ENCODE results near the gene NUP210L. TPM values are rescaled to one million over a fixed set of nuclear protein-coding genes. Genes with fewer than 3 reads are reported as not detected.

NUP210L gene
- polyA plus RNA-seq, 6 donors from 2014 or later = not detected

DNA sequence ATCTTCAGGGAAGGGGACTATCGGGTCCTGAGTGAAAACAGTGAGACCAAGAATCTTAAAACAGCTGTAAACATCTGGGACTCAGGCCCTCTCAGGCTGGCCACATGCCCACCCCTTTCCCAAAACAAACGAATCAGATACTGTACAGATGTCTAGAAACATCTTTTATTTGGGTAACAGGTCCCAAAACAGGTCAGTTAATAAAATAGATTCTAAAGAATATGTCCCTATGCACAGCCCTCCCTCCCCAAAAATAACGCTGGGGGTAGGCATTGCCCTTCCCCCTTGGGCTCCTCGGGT, 196.0 kb downstream of the NUP210L start:
- Mint-ChIP-seq H3K4me1 (peaks cover 56 to 78% (median 70%) of the 10 kb centered on the region in 3 donors), H3K36me3 (peaks cover 0 to 6% of the 10 kb centered on the region in 2 donors), H3K4me3 (peak overlapping the region; percentile 85 to 100 (median 99)), H3K9me3 (no peaks in the 10 kb centered on the region), H3K27ac (peak overlapping the region in 5 of 6 donors; percentile 93 to 99 (median 97)), H3K27me3 (no peaks in the 10 kb centered on the region)
- no peak for DNase-seq
- ATAC-seq (ENCODE audit: low read depth in 2 of 2) = no peak

DNA sequence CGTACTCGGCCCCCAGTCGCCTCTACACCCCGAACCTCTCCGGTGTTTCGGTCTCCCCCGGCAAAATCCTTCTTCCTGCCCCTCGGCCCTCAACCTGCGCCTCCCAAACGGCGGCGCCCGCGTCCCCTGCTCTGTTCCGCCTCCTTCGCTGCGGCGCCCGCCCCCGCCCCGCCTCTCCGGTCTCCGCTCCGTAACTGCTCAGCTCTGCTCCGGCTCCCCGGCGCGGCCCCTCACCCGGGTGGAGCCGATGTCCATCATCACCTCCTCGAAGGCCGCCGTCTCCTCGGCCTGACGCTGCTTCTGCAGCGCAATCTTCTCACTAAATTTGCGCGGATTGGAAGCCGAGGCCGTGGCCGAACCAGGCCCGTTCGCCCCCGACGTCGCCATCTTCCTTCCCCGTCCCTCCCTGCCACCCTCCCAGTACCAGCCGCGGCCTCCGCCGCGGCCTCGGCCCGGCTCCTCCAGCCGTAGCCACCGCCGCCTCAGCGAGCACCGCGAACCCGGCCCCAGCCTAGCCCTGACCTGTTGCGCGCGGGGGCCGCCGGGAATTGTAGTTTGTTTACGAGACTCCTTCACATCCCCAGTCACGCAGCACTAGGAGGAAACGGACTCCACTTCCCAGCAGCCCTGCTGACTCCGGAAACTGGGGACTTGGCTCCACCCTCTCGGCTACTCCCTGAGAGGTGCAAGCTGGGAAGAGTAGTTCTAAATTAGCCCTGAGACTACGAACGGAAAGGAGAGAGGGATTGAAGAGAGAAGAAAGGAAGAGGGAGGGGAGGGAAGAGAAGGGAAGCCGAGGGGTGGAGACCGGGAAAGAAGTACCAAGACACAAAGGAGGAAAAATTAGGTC, 196.5 kb downstream of the NUP210L start, which contains the start of gene CRTC2:
TSS of gene CRTC2 (minus strand) at position 502 of the 850 bp plus-strand sequence. CDS start at position 387, 115 bp downstream.
- DNase-seq (peak; percentile 98), ATAC-seq (ENCODE audit: low read depth in 2 of 2) (peak; percentile 86 to 87)
- H3K36me3 Mint-ChIP-seq = peaks cover 0 to 7% of the 10 kb centered on the region in 2 donors
- H3K27me3 Mint-ChIP-seq = no peaks in the 10 kb centered on the region
- no peaks in the 10 kb centered on the region for H3K9me3 Mint-ChIP-seq
- H3K4me1 Mint-ChIP-seq = peaks cover 53 to 77% (median 69%) of the 10 kb centered on the region in 3 donors
- peak within 1 kb of the TSS; percentile 93 to 99 (median 98) for H3K27ac Mint-ChIP-seq
- H3K4me3 Mint-ChIP-seq = peak within 1 kb of the TSS; percentile 85 to 100 (median 99)

DNA sequence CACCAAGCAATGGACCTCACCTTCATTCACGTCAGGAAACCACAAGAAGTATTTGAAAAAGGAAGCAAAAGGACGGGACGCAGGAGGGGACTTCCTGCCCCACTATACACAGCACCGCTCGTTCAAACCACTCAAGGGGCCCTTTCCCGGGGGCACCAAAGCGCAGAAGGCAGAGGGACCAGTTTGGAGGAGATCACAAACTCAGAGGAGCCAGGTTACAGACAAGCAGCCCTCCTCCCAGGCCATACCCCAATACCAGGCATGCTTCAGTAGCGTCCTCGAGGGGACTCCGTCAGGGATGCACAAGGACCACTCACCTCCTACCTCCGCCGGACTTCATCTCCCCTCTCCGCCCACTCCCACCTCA, 197.1 kb downstream of the NUP210L start:
- Mint-ChIP-seq H3K27me3 (no peaks in the 10 kb centered on the region), H3K36me3 (peaks cover 0 to 7% of the 10 kb centered on the region in 2 donors), H3K27ac (peak overlapping the region; percentile 93 to 99 (median 98)), H3K4me1 (peaks cover 52 to 76% (median 68%) of the 10 kb centered on the region in 3 donors), H3K9me3 (no peaks in the 10 kb centered on the region), H3K4me3 (peak overlapping the region; percentile 85 to 100 (median 99))
- ATAC-seq (ENCODE audit: low read depth in 2 of 2) = peak; percentile 39 to 44
- DNase-seq = peak; percentile 69

DNA sequence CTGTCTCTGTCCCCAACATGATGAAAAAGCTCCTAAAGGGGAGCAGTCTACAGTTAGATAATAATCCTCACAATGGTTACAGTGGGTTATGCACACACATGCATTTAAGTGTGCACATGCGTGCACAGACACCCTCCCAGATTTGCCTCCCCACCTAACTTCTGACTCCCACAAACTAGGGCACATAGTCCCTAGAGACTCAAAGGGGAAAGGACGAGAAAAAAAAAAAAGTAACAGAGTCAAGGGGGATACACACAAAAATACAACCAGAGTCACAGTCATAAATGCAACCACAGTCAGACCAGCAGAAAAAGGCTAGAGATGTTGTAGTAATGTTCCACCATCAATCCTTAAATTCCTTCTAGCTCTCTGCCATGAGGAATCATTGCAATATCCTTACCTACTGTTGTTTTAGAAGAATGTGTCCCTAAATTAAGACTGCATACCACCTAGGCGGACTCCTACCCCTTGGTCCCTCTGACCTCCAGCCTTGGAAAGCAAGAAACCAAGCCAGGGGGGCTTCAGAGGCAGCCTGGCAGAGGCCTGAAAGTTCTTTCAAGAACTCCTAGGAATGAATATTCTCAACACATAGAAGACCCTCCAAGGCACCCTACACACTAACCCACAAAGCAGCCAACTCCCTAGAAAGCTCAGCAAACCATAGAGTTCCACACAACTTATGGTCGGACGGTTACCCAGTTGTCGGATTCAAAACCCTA, 197.7 kb downstream of the NUP210L start:
- DNase-seq (no peak), ATAC-seq (ENCODE audit: low read depth in 2 of 2) (no peak)
- Mint-ChIP-seq H3K27ac (peak overlapping the region; percentile 93 to 99 (median 98)), H3K4me1 (peaks cover 50 to 70% (median 67%) of the 10 kb centered on the region in 3 donors), H3K4me3 (peak overlapping the region; percentile 85 to 100 (median 99)), H3K27me3 (no peaks in the 10 kb centered on the region), H3K36me3 (peaks cover 0 to 11% of the 10 kb centered on the region in 2 donors), H3K9me3 (no peaks in the 10 kb centered on the region)

DNA sequence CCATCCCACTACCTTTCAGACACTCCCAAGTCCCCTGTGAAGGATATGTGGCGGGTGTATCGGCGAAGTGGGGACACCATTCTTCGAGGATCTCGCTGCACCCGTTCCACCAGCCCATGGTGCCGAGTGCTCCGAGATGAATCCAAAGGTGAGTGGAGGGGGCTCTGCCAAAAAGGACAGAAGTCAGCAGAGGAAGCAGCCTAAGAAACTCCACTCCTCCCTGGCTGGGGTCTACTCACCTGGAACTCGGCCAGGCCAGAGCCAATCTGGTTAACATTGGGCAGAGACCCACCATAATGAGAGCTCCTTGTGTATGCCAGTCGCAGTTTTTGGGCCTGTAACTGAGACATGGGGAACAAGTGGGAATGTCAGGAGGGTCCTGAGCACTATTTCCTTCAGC, 200.0 kb downstream of the NUP210L start:
- Mint-ChIP-seq H3K36me3 (peaks cover 6 to 32% of the 10 kb centered on the region in 2 donors), H3K9me3 (no peaks in the 10 kb centered on the region), H3K27me3 (no peaks in the 10 kb centered on the region), H3K27ac (peak overlapping the region in 1 of 6 donors; percentile 82), H3K4me1 (peaks cover 57 to 73% (median 71%) of the 10 kb centered on the region in 3 donors), H3K4me3 (peak overlapping the region in 2 of 8 donors; percentile 74 to 76)
- DNase-seq (no peak), ATAC-seq (ENCODE audit: low read depth in 2 of 2) (no peak)

DNA sequence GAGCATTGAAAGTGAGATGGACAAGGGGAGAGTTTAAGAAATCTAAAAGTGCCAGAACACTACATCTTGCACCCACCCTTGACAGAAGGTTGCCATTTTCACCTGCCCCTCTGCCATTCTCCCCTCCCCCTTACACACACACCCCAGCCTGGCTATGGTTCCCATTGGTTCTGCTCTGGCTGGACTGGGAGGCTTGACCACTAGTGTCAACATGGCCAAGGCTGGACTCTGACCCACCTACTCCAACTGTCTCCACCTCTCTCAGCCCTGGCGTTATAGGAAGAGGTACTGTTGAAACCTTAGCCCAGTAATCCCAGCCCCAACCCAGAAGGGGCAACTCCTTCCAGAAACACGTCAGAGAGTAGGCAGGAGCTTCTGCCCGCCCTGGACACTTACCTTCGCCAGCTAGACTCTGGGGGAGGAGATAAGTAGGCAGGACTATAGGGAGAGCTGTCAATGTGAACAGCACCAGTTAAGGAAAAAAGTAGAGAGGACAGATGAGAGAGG, 201.0 kb downstream of the NUP210L start:
- Mint-ChIP-seq H3K36me3 (peaks cover 6 to 33% of the 10 kb centered on the region in 2 donors), H3K27me3 (no peaks in the 10 kb centered on the region), H3K9me3 (no peaks in the 10 kb centered on the region), H3K27ac (peak overlapping the region in 4 of 6 donors; percentile 28 to 82 (median 64)), H3K4me1 (peaks cover 60 to 71% (median 65%) of the 10 kb centered on the region in 3 donors), H3K4me3 (peak overlapping the region in 2 of 8 donors; percentile 24 to 76)
- no peak for ATAC-seq (ENCODE audit: low read depth in 2 of 2)
- DNase-seq = no peak

DNA sequence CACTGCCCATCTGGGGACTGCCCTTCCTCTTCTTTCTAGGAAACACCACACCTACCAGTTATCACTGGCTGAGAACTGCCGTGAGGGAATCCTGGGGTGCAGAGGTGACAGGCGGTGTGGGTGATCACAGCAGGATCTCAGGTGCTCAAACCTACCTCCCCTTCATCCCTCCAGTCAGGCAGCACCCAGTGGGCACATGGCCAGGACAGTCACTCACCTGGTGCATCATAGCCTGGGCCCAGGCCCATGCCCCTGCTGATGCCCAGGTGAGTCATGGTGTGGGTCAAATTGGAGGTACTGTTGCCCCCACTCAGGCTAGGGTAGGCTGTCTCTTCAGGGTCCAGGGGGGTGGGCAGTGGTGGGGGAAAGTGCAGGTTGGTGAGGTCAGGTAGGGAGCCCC, 203.1 kb downstream of the NUP210L start:
- Mint-ChIP-seq H3K36me3 (peaks cover 6 to 33% of the 10 kb centered on the region in 2 donors), H3K4me1 (peaks cover 57 to 67% (median 63%) of the 10 kb centered on the region in 3 donors), H3K9me3 (no peaks in the 10 kb centered on the region), H3K27ac (peak overlapping the region in 4 of 6 donors; percentile 22 to 86 (median 46)), H3K4me3 (no peak overlapping the region), H3K27me3 (no peaks in the 10 kb centered on the region)
- ATAC-seq (ENCODE audit: low read depth in 2 of 2) (no peak), DNase-seq (no peak)

DNA sequence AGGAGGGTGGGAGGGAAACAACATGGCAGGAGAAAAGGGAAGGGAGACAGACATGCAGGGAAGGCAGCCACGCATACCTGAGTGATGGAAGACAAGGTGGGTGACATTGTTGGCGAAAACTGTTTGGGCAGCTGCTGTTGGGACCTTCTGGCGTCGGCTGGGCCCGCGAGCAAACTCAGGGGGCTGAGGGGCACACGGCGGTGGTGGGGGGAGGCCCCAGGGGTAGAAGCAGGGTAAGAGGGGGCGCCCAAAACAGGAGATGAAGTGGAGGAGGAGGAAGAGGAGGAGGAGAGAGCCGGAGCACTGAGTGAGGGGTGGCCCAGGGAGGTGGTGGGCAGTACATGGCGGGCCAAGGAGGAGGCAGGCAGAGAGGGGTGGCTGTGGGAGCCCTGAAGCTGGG, 203.7 kb downstream of the NUP210L start:
- H3K4me3 Mint-ChIP-seq = no peak overlapping the region
- no peak for ATAC-seq (ENCODE audit: low read depth in 2 of 2)
- H3K27ac Mint-ChIP-seq = peak overlapping the region in 2 of 6 donors; percentile 70 to 82
- peaks cover 53 to 64% (median 59%) of the 10 kb centered on the region in 3 donors for H3K4me1 Mint-ChIP-seq
- H3K36me3 Mint-ChIP-seq = peaks cover 6 to 33% of the 10 kb centered on the region in 2 donors
- no peaks in the 10 kb centered on the region for H3K9me3 Mint-ChIP-seq
- H3K27me3 Mint-ChIP-seq = no peaks in the 10 kb centered on the region
- no peak for DNase-seq

DNA sequence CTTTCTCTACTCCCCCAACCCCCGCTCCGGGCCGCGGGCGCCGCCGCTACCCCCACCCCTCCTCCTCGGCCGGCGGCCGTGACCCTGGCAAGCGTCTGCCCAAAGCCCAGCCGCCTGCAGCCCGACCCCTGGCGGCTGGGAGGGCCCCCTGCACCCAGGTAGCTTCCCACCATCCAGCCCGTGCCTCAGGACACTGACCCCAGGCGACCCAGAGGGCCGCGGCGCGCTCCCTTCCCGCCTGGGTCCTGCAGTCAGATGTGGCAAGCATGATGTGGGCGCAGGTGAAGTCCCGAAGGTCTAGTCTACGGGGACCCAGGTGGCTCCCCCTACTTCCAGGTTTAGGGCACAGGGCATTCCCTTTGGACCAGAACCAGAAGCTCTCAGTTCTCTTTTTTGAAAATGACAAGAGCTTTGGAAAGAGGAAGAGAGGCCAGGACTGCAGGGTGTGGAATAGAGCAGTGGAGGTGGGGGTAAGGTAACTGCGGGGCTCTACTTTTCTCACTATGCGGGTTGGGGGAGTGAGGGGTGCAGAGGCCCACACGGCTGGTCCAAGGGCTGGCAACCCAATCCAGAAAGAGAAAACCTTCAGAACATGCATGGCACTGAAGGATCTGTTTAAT, 208.1 kb downstream of the NUP210L start, which contains the start of gene DENND4B:
TSS of gene DENND4B (minus strand) at position 97 of the 620 bp plus-strand sequence. CDS start 2,344 bp downstream, outside the sequence.
- peak; percentile 42 for ATAC-seq (ENCODE audit: low read depth in 2 of 2)
- peaks cover 56 to 68% (median 64%) of the 10 kb centered on the region in 3 donors for H3K4me1 Mint-ChIP-seq
- DNase-seq = peak; percentile 82
- H3K9me3 Mint-ChIP-seq = peaks cover 0 to 2% (median 0%) of the 10 kb centered on the region in 7 donors
- H3K27ac Mint-ChIP-seq = peak within 1 kb of the TSS; percentile 98 to 100 (median 100)
- H3K4me3 Mint-ChIP-seq = peak within 1 kb of the TSS; percentile 85 to 99 (median 96)
- peaks cover 0 to 4% (median 0%) of the 10 kb centered on the region in 3 donors for H3K27me3 Mint-ChIP-seq
- H3K36me3 Mint-ChIP-seq = peaks cover 6 to 18% of the 10 kb centered on the region in 2 donors

DNA sequence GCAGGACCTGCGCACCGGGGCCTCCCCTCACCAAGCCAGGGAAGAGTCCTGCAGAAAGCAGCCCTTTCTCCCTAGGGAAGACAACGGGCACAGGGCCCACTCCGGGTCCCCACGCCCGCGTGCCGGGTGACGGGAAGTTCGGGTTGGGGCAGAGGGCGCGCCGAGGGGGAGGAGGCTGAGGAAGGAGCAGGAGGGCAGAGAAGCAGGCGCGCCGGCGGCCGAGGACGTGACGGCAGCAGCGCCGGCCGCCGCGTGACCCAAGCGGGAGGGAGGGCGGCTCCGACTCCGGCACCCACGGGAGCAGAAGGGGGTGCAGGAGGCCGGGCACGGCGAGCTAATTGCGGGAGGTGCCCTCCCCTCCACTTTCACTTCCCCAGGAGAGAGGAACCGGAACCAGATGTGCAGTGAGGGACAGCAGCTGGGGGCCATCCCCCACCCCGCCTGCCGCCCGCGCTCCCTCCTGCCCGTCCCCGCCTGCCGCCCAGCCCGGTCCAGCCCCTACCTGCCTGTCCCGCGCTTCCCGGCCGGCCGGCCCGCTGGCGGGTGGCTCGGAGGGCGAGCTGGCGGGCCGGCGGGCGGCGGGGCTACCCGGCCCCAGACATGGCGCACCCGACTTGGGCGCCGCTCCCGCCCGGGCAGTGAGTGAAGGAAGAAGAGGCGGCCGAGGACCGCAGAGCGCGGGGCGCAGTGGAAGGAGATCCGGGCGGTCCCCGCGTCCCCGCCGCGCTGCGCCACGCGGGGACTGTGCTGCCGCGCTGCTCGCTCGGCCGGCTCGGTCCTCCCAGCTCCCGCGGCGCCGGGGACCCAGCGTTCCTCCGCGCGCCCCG, 208.9 kb downstream of the NUP210L start:
- Mint-ChIP-seq H3K4me3 (peak overlapping the region; percentile 85 to 99 (median 96)), H3K36me3 (peaks cover 6 to 13% of the 10 kb centered on the region in 2 donors), H3K9me3 (peaks cover 0 to 2% (median 0%) of the 10 kb centered on the region in 7 donors), H3K27ac (peak overlapping the region; percentile 98 to 100 (median 100)), H3K27me3 (peaks cover 0 to 4% (median 0%) of the 10 kb centered on the region in 3 donors), H3K4me1 (peaks cover 54 to 65% (median 60%) of the 10 kb centered on the region in 3 donors)
- DNase-seq = peak; percentile 99
- ATAC-seq (ENCODE audit: low read depth in 2 of 2) = peak; percentile 76

DNA sequence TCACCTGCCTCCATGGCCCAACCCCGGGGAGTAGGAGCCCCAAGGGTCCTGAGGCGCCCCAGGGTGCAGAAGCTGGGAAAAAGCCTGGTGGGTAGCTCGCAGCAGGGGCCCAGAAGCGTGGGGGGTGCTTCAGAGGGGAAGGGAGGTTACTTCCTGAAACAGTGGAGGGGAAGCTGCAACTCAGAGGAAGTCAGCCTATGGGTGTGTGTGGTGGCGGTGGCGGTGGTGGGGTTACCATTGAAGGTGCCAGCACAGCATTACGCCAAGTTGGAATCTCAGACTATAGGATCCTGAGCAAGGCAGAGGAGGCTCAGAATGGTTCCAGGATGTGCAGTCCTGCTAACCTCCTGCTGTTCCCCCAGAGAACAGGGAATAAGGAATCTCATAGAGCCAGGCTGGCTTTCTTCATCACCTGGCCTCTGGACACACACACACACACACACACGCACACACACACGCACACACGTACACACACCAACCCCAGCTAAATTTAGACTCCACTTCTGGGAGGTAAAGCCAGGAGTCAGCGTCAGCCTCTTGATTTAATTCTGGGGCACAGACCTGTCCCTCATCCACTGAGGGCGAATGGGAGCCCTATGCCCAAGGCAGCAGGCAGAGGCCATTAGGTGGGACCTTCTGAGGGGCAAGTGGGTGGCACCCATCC, 209.6 kb downstream of the NUP210L start:
- Mint-ChIP-seq H3K4me3 (peak overlapping the region; percentile 85 to 99 (median 96)), H3K27ac (peak overlapping the region; percentile 98 to 100 (median 100)), H3K9me3 (peaks cover 0 to 2% (median 0%) of the 10 kb centered on the region in 7 donors), H3K36me3 (peaks cover 2 to 12% of the 10 kb centered on the region in 2 donors), H3K4me1 (peaks cover 52 to 64% (median 56%) of the 10 kb centered on the region in 3 donors), H3K27me3 (peaks cover 0 to 4% (median 0%) of the 10 kb centered on the region in 3 donors)
- peak; percentile 86 for DNase-seq
- peak; percentile 53 to 57 for ATAC-seq (ENCODE audit: low read depth in 2 of 2)
